ENCODE measurements around the gene TMEM236.

- no peak for TF ChIP-seq ZNF274 (IDR thresholded peaks at IDR 0.05; ENCODE audit: low read depth, low read length)
- no peak for TF ChIP-seq YY1 (IDR thresholded peaks at IDR 0.05; ENCODE audit: insufficient read depth, insufficient read length)
Observed at GRCh38 chr10:17729630-17730029, 22.4 kb upstream of the TMEM236 start.
